ENCODE data around the gene SARS2. TPM values are rescaled to one million over a fixed set of nuclear protein-coding genes. Genes with fewer than 3 reads are reported as not detected.

The SARS2 gene
- polyA plus RNA-seq, 3 donors: 8.1 to 21.9 (median 8.3) TPM

- Histone ChIP-seq H3K36me3 (replicated peaks in 1 of 2; ENCODE audit: control insufficient read depth in 1 of 2, insufficient read depth in 2 of 2, low read length in 2 of 2) (no peaks in the 10 kb centered on the region), H3K4me1 (ENCODE audit: control insufficient read depth in 1 of 2, insufficient read depth in 2 of 2, low read length in 2 of 2) (peaks cover 7 to 10% of the 10 kb centered on the region in 2 donors), H3K4me3 (replicated peaks in 1 of 3; ENCODE audit: low read depth in 2 of 3, low read length in 3 of 3) (no peak overlapping the region), H3K9me3 (replicated peaks in 1 of 2; ENCODE audit: control insufficient read depth in 1 of 2, insufficient read depth in 1 of 2, low read length in 2 of 2) (no peaks in the 10 kb centered on the region), H4K20me1 (ENCODE audit: insufficient read depth, low read length) (no peaks in the 10 kb centered on the region), H3K27me3 (ENCODE audit: control insufficient read depth in 2 of 2, insufficient read depth in 2 of 2, low read length in 2 of 2) (peaks cover 0 to 14% of the 10 kb centered on the region in 2 donors), H3K27ac (ENCODE audit: low read depth in 1 of 2, low read length in 2 of 2) (no peak overlapping the region), H2AFZ (ENCODE audit: insufficient read depth, low read depth, low read length, poor library complexity, severe bottlenecking) (no peak overlapping the region), H3K79me2 (ENCODE audit: insufficient read depth, low read length) (no peaks in the 10 kb centered on the region), H3K9ac (ENCODE audit: insufficient read depth, low read length, poor library complexity, severe bottlenecking) (no peak overlapping the region), H3K4me2 (replicated peaks; ENCODE audit: extremely low read depth, low read length, poor library complexity, severe bottlenecking) (no peak overlapping the region)
- Mint-ChIP-seq H3K4me1 (peaks cover 11% of the 10 kb centered on the region), H3K27me3 (ENCODE audit: low read depth in 3 of 3) (peaks cover 30 to 53% (median 44%) of the 10 kb centered on the region in 3 donors), H3K36me3 (no peaks in the 10 kb centered on the region), H3K9me3 (peaks cover 0 to 10% (median 8%) of the 10 kb centered on the region in 7 donors), H3K27ac (no peak overlapping the region), H3K4me3 (no peak overlapping the region)
- DNase-seq: no peak
- no CpG with 5 or more reads among the region's 3 CpGs for WGBS (ENCODE audit: insufficient coverage)
- no peak for TF ChIP-seq CTCF (IDR thresholded peaks at IDR 0.05)
- intact Hi-C loops (cut with micrococcal nuclease): no loop called here
These were observed 20.6 kb upstream of the SARS2 start for GRCh38 chr19:38951187-38951586.

- intact Hi-C loops (cut with micrococcal nuclease): no loop called here
- peaks cover 30 to 54% (median 44%) of the 10 kb centered on the region in 3 donors for H3K27me3 Mint-ChIP-seq (ENCODE audit: low read depth in 3 of 3)
- peaks cover 0 to 14% of the 10 kb centered on the region in 2 donors for H3K27me3 ChIP-seq (ENCODE audit: control insufficient read depth in 2 of 2, insufficient read depth in 2 of 2, low read length in 2 of 2)
- H3K36me3 ChIP-seq (replicated peaks in 1 of 2; ENCODE audit: control insufficient read depth in 1 of 2, insufficient read depth in 2 of 2, low read length in 2 of 2): no peaks in the 10 kb centered on the region
- H3K27ac ChIP-seq (ENCODE audit: low read depth in 1 of 2, low read length in 2 of 2): no peak overlapping the region
- peak overlapping the region in 1 of 7 donors; percentile 28 for H3K27ac Mint-ChIP-seq
- no peaks in the 10 kb centered on the region for H3K36me3 Mint-ChIP-seq
- H4K20me1 ChIP-seq (ENCODE audit: insufficient read depth, low read length): no peaks in the 10 kb centered on the region
- H3K4me1 ChIP-seq (ENCODE audit: control insufficient read depth in 1 of 2, insufficient read depth in 2 of 2, low read length in 2 of 2): peaks cover 7 to 10% of the 10 kb centered on the region in 2 donors
- TF ChIP-seq CTCF (IDR thresholded peaks at IDR 0.05): no peak
- H3K4me2 ChIP-seq (replicated peaks; ENCODE audit: extremely low read depth, low read length, poor library complexity, severe bottlenecking): peak overlapping the region; percentile 69
- peaks cover 11% of the 10 kb centered on the region for H3K4me1 Mint-ChIP-seq
- H3K79me2 ChIP-seq (ENCODE audit: insufficient read depth, low read length): no peaks in the 10 kb centered on the region
- peak overlapping the region in 2 of 3 experiments; percentile 6 to 60 for H3K4me3 ChIP-seq (replicated peaks in 1 of 3; ENCODE audit: low read depth in 2 of 3, low read length in 3 of 3)
- DNase-seq: peak; percentile 22 to 53 (median 25)
- WGBS (ENCODE audit: insufficient coverage): 11% methylated on average over 71 of the region's 72 CpGs
- H2AFZ ChIP-seq (ENCODE audit: insufficient read depth, low read depth, low read length, poor library complexity, severe bottlenecking): peak overlapping the region; percentile 73
- no peaks in the 10 kb centered on the region for H3K9me3 ChIP-seq (replicated peaks in 1 of 2; ENCODE audit: control insufficient read depth in 1 of 2, insufficient read depth in 1 of 2, low read length in 2 of 2)
- peak overlapping the region; percentile 52 to 81 for H3K4me3 Mint-ChIP-seq
- no peak overlapping the region for H3K9ac ChIP-seq (ENCODE audit: insufficient read depth, low read length, poor library complexity, severe bottlenecking)
- H3K9me3 Mint-ChIP-seq: peaks cover 0 to 10% (median 9%) of the 10 kb centered on the region in 7 donors
These were observed 19.2 kb upstream of the SARS2 start for GRCh38 chr19:38949580-38950367.
